PC-9 (cell line): ENCODE data around the gene COL16A1. TPM values are rescaled to one million over a fixed set of nuclear protein-coding genes. Genes with fewer than 3 reads are reported as not detected.

Source experiments
- BruUV-seq: library from RNA; stranded (reverse); fragments of 400-500 nt; replicated peaks from 2 replicates; lab custom pipeline; 2021; lab: Mats Ljungman, UMichigan
- CTCF ChIA-PET: fragments of 300-600 bp; sonication (Branson Sonifier 250); formaldehyde crosslinking; loops from one replicate; lab custom pipeline; 2022; ENCODE audit warnings: antibody characterized with exemption; lab: Charles Lee
- POLR2A ChIA-PET: fragments of 300-600 bp; sonication (Branson Sonifier 250); formaldehyde crosslinking; loops from one replicate; lab custom pipeline; 2022; ENCODE audit warnings: antibody characterized with exemption; ENCODE audit not compliant: unreplicated experiment; lab: Charles Lee
- DNase-seq, 2 experiments: peaks; one replicate each; pipeline versions ENCODE4 v3.0.0 to v3.0.0-alpha.2; 2015 to 2022; ENCODE audit warnings: mixed read lengths in 1 of 2
- H2AFZ ChIP-seq: fragments of 200-600 bp; sonication (generic); 2 replicates; pipeline ENCODE4 v1.8.1; 2017; ENCODE audit warnings: antibody characterized with exemption
- H3F3A ChIP-seq: fragments of 200-600 bp; sonication (generic); 2 replicates; pipeline ENCODE4 v1.8.1; 2017; ENCODE audit warnings: antibody characterized with exemption, mild to moderate bottlenecking, low read depth; ENCODE audit not compliant: insufficient read depth
- H3K27ac ChIP-seq: fragments of 200-600 bp; sonication (generic); 2 replicates; pipeline ENCODE4 v1.6.1; 2016; ENCODE audit warnings: mixed run types
- H3K27me3 ChIP-seq: fragments of 200-600 bp; sonication (generic); 2 replicates; pipeline ENCODE4 v1.6.1; 2016; ENCODE audit warnings: low read depth, mixed run types; ENCODE audit not compliant: insufficient read depth
- H3K36me3 ChIP-seq: fragments of 200-600 bp; sonication (generic); 2 replicates; pipeline ENCODE4 v1.6.1; 2016; ENCODE audit warnings: low read depth, mixed run types
- H3K4me1 ChIP-seq: fragments of 200-600 bp; sonication (generic); replicated peaks from 2 replicates; pipeline ENCODE4 v1.6.1; 2016; ENCODE audit warnings: mixed run types; ENCODE audit not compliant: insufficient read depth
- H3K4me2 ChIP-seq: fragments of 200-600 bp; sonication (generic); 2 replicates; pipeline ENCODE4 v1.6.1; 2017; ENCODE audit warnings: mixed run types
- H3K4me3 ChIP-seq: fragments of 200-600 bp; sonication (generic); 2 replicates; pipeline ENCODE4 v1.6.1; 2016; ENCODE audit warnings: mixed run types
- H3K79me2 ChIP-seq: fragments of 200-600 bp; sonication (generic); 2 replicates; pipeline ENCODE4 v1.6.1; 2017; ENCODE audit warnings: low read depth, mixed run types
- H3K9me2 ChIP-seq: fragments of 200-600 bp; sonication (generic); 2 replicates; pipeline ENCODE4 v1.8.1; 2017; ENCODE audit warnings: mild to moderate bottlenecking; ENCODE audit not compliant: insufficient read depth
- H3K9me3 ChIP-seq: fragments of 200-600 bp; sonication (generic); 2 replicates; pipeline ENCODE4 v1.8.1; 2016; ENCODE audit warnings: low read depth; ENCODE audit not compliant: insufficient read depth
- H4K20me1 ChIP-seq: fragments of 200-600 bp; sonication (generic); 2 replicates; pipeline ENCODE4 v1.8.1; 2017; ENCODE audit not compliant: insufficient read depth
- CTCF ChIP-seq: fragments of 200-600 bp; sonication (generic); conservative IDR thresholded peaks from 2 replicates; pipeline ENCODE4 v1.6.1; 2017; ENCODE audit warnings: mixed run types, antibody characterized with exemption, mild to moderate bottlenecking, moderate library complexity
- EZH2 ChIP-seq: fragments of 200-600 bp; sonication (generic); IDR thresholded peaks from 2 replicates; pipeline ENCODE4 v1.8.0; 2017; ENCODE audit warnings: antibody characterized with exemption, low read depth
- intact Hi-C: fragments of 100-400 bp; cut with micrococcal nuclease; formaldehyde crosslinking; loops from one replicate; pipeline ENCODE4 v1.10.0; 2022; ENCODE audit not compliant: unreplicated experiment
- total RNA-seq: library from RNA; stranded (reverse); gene quantifications from 2 replicates; pipeline ENCODE4 v1.2.3, GENCODE V29; 2021

The COL16A1 gene
- total RNA-seq, 1 experiment from 2014 or later = 4.8 TPM

- CTCF ChIA-PET = no interaction called here
- intact Hi-C loops = no loop called here
- no TSS peak for BruUV-seq
Observed at GRCh38 chr1:31687601-31688000, 16.2 kb downstream of the COL16A1 start.

DNA sequence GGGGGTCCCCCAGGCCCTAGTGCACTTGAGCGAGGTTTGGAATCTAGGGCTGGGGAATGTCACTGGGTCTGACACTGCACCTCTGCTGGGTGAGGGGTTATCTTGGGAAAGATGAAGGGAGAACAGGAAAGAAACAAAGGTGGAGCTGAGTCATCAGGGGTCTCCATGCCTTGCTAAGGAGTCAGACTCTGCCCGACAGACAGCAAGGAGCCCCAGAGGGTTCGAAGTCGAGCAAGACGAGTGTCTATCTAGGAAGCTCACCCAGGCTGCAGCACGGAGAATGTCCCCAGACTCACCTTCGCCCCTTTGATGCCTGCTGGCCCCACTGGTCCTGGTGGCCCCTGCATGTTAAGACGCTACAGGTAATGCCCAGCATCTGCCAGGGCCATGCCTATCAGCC lies 18.0 kb downstream of the COL16A1 start:
- CTCF ChIA-PET = no interaction called here
- no peak overlapping the region for H2AFZ ChIP-seq
- H3K36me3 ChIP-seq = no peaks in the 10 kb centered on the region
- peaks cover 29% of the 10 kb centered on the region for H3K4me1 ChIP-seq
- POLR2A ChIA-PET = no interaction called here
- no peaks in the 10 kb centered on the region for H3K79me2 ChIP-seq
- no peak overlapping the region for H3K27ac ChIP-seq
- H3K9me2 ChIP-seq = no peaks in the 10 kb centered on the region
- H3F3A ChIP-seq = peaks cover 18% of the 10 kb centered on the region; the same call in 1 of the 2 replicates
- H4K20me1 ChIP-seq = no peaks in the 10 kb centered on the region
- no peaks in the 10 kb centered on the region for H3K9me3 ChIP-seq
- no peak for DNase-seq
- no peaks in the 10 kb centered on the region for H3K27me3 ChIP-seq
- H3K4me2 ChIP-seq = no peak overlapping the region
- BruUV-seq = no TSS peak
- intact Hi-C loops = no loop called here
- H3K4me3 ChIP-seq = no peak overlapping the region
- TF ChIP-seq CTCF (no peak), EZH2 (no peak)

More at GRCh38 chr1:31687601-31688000, 16.2 kb downstream of the COL16A1 start:
- Histone ChIP-seq H3F3A (peaks cover 18% of the 10 kb centered on the region; the same call in 1 of the 2 replicates), H3K27ac (no peak overlapping the region), H3K79me2 (no peaks in the 10 kb centered on the region), H3K9me2 (no peaks in the 10 kb centered on the region), H3K27me3 (no peaks in the 10 kb centered on the region), H3K4me3 (no peak overlapping the region), H4K20me1 (no peaks in the 10 kb centered on the region), H2AFZ (no peak overlapping the region), H3K4me2 (no peak overlapping the region), H3K9me3 (no peaks in the 10 kb centered on the region), H3K36me3 (no peaks in the 10 kb centered on the region), H3K4me1 (peaks cover 42% of the 10 kb centered on the region)
- POLR2A ChIA-PET = interaction anchor here (0.6 kb wide), 1 partner anchor 355 kb away, joined by 4 read pairs; no protein-coding TSS in a partner anchor
- no peak for DNase-seq
- TF ChIP-seq EZH2 (no peak), CTCF (no peak)

DNA sequence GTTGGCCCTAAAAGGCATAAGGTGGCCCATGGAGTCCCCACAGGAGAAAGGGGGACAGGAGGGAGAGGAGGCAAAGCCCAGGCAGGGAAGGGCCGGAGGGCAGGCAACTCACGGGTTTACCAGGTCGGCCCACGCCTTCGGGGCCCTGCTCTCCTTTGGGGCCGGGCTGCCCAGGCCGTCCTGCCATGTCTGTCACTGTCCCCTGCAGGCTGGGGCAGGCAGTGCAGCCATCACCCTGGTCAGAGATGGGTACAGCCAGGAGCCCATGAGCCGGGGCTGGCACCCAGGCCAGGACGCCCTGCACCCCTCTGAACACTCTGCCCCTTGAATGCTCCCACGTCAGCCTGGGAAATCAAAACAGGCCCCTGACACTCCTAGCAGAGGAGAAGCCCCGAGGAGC lies 19.8 kb downstream of the COL16A1 start:
- no peak for TF ChIP-seq EZH2
- TF ChIP-seq CTCF = peak; percentile 73
- Histone ChIP-seq H3K27ac (no peak overlapping the region), H3K9me3 (no peaks in the 10 kb centered on the region), H3K36me3 (no peaks in the 10 kb centered on the region), H3K4me3 (no peak overlapping the region), H3K27me3 (no peaks in the 10 kb centered on the region), H3K9me2 (no peaks in the 10 kb centered on the region), H3F3A (peaks cover 11% of the 10 kb centered on the region; the same call in 1 of the 2 replicates), H3K79me2 (no peaks in the 10 kb centered on the region), H3K4me2 (no peak overlapping the region), H3K4me1 (peaks cover 11% of the 10 kb centered on the region), H4K20me1 (no peaks in the 10 kb centered on the region), H2AFZ (no peak overlapping the region)
- ChIA-PET CTCF (interaction anchor here (0.6 kb wide), 1 partner anchor 103 kb away, joined by 3 read pairs; no protein-coding TSS in a partner anchor), POLR2A (no interaction called here)
- no TSS peak for BruUV-seq
- intact Hi-C loops = no loop called here
- DNase-seq = no peak
